ENCODE data around the gene KARS1.

Gene KARS1

DNA sequence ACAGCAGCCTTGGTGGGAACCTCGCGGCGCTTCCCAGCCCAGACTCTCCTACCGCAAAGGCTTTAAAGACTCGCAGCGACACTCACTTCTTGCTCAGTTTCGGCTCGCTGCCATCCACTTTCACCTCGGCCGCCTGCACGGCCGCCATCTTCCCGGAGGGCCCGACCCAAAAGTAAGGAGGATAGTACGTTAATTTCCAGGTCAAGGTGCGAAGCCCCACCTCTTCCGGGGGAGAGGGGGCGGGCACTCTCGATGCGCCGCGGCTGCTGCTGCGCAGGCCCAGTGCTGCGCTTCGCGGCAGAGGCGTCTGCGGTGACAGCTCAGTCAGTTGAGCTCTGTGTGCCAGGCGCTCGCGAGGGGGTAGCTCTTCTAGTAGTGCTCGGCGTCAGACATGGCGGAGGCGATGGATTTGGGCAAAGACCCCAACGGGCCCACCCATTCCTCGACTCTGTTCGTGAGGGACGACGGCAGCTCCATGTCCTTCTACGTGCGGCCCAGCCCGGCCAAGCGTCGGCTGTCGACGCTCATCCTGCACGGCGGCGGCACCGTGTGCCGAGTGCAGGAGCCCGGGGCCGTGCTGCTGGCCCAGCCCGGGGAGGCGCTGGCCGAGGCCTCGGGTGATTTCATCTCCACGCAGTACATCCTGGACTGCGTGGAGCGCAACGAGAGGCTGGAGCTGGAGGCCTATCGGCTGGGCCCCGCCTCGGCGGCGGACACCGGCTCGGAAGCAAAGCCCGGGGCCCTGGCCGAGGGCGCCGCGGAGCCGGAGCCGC lies at the start of gene KARS1, which contains the start of gene TERF2IP:
TSS of gene KARS1 (minus strand) at position 174 of the 773 bp plus-strand sequence. CDS start at position 148, 26 bp downstream.
TSS of gene TERF2IP (plus strand) at position 282 of the 773 bp plus-strand sequence. CDS start at position 392, 110 bp downstream.
- DNase-seq = peak; percentile 94 to 96 (median 95)

DNA sequence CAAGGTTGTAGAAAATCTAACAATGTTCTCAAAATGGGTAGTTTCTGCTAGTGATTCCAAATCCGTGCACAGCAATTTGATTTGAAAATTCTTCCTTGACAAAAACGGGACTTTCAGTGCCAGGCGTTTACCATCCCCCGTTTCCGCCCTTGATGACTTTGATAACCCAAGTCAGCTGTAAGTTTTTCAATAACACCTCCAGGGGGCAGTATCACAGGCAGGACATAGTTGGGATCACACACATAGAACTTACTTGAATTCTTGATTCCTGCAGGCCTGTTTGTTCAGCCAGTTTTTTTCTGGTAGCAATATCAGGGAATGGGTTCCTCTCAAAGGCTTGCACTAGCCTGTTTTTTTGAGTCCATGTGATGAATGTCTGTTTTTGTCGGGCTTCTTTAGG lies 48.2 kb upstream of the KARS1 start:
- DNase-seq = no peak

GRCh38 chr16:75687361-75687760 lies 39.9 kb upstream of the KARS1 start:
- DNase-seq = no peak

GRCh38 chr16:75682308-75682707 lies 34.8 kb upstream of the KARS1 start:
- DNase-seq = no peak

DNA sequence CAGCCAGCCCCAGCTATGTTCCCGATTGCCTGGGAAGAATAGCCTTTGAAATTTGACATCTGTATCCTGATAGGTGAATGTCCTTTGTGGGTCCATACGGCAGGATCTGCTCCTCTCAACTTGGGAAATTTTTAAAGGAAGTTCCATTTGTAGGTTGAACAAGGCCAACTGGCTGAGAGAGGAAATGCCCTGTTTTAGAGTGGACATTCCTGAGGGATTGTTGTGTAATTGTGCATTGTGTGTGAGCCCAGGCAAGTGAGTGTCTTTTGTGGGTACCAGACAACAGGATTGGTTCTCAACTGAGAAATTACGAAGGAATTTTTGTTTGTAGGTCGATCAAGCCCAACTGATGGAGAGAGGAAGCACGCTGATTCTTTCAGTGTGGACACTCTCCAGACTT lies 31.9 kb upstream of the KARS1 start:
- no peak for DNase-seq

GRCh38 chr16:75676909-75677308 lies 29.4 kb upstream of the KARS1 start, which contains the start of gene CPHXL2:
Gene CPHXL2 (minus strand): TSS chr16:75677009. CDS start chr16:75676999, 10 bp downstream.
- DNase-seq = no peak

DNA sequence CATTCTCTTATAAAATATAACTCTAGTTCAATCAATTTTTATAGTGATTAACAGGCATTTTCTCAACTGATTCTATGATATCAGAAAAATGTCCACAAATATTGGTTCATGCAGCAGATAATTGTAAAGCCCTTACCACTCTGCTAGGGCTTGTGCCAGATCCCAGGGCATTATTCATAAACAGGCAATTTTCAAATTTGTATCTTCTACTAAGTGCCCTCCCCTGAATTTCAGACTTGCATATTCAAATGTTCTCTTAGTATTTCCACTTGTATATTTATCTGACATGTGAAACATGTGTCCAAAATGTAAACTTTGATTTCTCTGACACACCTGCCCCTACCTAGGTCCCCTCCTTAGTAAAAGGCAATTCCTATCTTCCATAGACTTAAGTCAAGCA lies 20.0 kb upstream of the KARS1 start:
- DNase-seq = no peak

- DNase-seq = no peak
Observed at GRCh38 chr16:75660726-75661302, 13.3 kb upstream of the KARS1 start.

GRCh38 chr16:75660321-75660720 lies 12.9 kb upstream of the KARS1 start:
- DNase-seq = no peak

DNA sequence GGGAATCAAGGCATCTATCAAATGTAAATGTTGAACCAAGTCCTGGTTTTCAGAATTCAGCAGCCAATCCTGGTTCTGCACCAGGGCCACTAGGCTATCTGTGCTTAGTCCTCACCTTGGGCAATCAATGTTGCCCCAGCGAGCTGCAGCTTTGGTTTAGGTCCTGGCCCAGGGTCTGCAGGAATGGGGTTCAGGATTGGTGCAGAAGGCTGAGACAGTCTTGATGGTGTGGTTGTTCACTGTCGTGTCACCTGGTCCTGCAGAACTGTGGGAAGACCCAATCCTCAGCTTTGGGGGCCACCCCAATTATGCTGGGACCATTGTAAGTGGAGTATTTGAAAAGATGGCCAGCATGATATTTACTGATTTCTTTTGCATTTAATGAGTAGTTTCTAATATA lies 10.7 kb upstream of the KARS1 start:
- no peak for DNase-seq

- no peak for DNase-seq
Observed at GRCh38 chr16:75653922-75654321, 6.5 kb upstream of the KARS1 start.

- peak; percentile 84 to 91 (median 89) for DNase-seq
Observed at GRCh38 chr16:75648265-75649076, 1.0 kb upstream of the KARS1 start.

GRCh38 chr16:75647112-75647491 lies 363 bp downstream of the KARS1 start:
- peak in 2 of 3 donors; percentile 45 to 69 for DNase-seq

DNA sequence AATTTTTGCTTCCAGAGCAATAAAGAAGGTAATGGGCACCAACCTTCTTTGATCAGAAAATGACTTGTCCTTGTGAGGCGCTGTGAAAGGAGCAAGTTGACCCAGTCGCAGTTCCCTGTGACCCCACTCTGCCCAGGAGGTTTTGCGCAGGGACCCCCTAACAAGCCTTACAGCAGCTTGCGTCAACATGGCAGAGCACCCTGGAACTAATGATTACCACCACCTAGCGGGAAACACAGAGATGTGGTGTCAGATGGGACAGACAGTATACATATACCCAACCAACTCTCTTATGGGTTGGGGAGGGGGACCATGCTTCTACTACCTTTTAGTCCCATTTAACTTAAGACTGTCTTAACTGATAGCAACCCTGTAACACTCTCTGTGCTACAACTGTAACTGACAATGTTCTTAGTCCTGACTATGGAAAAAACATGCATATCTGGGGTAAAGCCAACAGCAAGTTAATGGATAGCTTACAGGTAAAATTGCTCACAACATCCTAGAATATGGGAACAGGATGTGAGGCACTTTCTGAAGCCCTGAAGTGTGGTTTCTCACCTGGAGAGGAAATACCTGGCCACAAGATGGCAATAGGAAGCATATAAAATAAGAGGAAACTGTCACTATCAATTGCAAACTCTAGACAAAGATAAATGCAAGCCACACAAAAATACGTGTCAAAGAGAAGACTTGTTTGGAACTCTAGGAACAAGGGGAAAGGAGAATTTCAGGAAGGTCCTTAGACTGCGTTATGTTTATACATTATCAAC lies 3.0 kb downstream of the KARS1 start:
- DNase-seq = no peak

DNA sequence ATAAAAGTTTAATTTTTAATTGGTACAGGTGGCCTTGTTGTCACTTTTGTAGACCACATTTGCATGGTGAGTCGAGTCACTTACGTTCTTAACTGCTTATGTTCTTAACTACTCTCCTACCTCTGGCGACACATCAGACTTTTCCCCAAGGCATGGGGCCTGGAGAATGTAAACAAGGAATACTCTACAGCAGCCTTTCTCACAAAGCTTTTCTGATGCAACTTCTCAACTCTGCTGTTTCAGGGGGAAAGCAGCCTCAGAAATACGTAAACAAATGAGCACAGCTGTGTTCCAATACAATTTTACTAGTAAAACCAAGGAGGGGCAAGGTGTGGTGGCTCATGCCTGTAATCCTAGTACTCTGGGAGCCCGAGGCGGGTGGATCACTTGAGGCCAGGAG lies 6.9 kb downstream of the KARS1 start:
- DNase-seq = no peak

DNA sequence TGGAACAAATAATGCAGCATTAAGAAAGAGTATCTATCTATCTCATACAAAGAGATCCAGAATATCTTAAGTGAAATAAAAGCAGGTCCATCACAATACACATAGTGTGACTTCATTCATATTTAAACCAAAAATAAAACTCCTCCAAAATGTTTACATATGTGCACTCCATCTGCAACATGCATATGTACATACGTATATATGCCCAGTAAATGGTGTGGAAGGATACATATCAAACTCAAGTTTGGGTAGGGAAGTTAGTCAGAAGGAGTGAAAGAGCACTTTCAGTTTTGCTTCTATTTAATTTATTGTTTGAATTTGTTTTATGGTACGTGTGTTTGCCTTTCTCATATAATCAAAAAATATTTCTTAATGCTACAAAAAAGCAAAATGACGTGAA lies 12.4 kb downstream of the KARS1 start:
- DNase-seq = no peak

DNA sequence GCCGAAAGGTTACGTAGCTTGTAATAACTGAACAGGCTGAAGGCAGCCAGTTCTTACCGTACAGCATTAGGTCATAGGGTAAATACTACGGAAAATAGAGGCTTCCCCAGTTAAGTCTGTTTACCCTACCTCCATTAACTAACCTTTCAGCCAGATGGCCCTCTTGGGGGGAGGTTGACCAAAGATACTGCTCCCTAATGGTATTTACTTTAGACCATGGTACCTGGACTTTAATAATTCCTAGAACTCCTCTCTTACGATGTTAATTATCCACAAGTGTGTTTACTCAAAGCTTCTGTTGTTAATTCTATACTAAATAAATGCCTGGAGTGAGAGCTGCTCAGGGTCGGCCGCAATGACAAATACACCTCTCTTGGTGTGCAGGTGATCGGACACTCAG lies 14.6 kb downstream of the KARS1 start:
- DNase-seq = no peak

DNA sequence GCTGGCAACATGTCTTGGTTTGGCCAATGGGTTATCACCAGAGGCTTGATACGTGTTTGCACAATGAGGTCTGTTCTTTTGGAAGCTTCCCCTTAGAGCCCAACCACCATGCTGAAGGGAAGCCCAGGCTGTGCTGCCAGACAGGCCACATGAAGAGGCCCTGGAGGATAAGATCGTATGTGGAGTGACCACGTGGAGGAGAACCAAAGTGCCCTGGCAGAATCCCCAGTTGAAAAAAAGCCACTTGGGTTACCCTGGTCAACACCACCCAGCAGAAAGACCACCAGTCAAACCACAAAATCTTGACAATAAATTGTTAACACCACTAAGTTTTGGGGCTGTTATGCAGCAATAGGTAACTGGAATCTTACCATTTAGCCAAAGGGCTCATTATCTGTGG lies 17.4 kb downstream of the KARS1 start:
- no peak for DNase-seq

DNA sequence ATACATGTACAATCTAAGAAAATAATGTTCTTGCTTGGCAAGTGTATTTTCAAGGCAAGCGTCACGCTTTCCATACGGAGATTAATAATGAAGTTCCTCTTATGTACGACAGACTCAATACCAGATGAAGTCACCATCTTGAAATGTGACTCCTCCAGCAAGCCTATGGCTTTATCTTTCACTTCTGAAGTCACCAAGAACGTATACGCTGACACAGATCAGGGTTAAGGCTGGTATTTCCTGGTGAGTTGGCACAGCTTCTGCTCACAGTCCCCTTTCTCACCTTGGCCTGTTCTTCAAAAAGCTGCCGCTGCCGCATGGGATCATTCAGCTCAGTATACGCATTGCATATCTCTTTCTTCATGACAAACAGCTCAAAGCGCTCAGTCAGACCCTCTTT lies 18.3 kb downstream of the KARS1 start:
- DNase-seq = no peak

- DNase-seq = no peak
Observed at GRCh38 chr16:75628351-75628750, 19.1 kb downstream of the KARS1 start.

DNA sequence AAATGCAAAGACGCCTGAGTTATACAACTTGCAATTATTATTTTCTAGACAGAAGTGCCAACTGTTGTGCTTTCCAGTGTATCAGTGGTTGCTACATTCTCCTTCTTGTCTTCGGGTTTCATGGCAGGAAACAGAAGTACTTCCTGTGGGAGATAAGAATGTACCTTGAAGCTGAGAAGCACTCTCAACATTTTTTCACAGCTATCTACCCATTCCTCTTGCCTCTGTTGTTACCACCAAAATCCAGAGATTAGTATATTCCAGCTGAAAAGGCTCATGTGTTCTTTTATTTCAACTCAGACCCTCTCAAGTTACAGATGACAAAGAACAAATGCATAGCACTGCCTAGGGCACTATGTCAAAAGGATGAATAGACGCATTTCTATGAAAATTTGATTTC lies 19.6 kb downstream of the KARS1 start:
- DNase-seq = no peak

DNA sequence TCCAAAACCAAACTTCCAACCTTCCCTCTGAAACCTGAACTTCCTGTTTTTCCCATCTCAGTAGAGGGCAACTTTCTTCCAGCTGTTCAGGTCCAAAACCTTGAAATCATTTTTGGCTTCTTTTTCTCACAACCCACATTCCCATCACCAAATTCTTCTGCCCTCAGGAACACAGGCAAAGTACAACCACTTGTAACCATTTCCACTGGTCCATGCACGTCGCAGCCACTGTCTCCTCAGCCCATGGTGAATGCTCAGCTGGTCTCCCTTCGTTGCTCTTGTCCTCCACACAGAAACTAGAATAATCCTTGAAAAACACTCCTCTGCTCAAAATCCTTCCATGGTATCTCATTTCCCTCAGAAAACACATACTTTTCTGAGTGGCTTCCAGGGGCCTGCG lies 20.7 kb downstream of the KARS1 start:
- no peak for DNase-seq

DNA sequence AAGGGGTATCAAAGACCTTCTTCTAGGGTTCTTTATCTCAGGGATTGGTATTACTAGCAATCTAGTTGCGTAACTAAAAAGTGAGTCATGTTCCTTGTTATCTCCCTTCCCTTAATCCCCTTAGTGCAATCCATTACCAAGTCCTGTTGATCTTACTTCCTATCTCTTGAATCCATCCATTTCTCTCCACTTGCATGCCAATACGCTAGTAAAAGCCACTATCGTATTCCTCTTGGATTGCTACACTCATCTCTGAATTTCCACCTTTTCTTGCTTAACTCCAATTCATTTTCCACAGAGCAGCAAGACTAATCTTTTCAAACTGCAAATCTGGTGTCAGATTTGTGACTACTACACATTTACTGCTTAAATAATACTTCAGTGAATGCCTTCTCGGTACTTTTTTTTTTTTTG lies 22.5 kb downstream of the KARS1 start:
- DNase-seq = peak in 1 of 3 donors; percentile 14

Measured in suppressor macrophage treated with lipopolysaccharide for 1 hour (primary cell).